Neuronal stem cell (in vitro differentiated cells): Measurements from ENCODE around the gene IDUA.

Source experiments
- DNase-seq: peaks from one replicate; pipeline ENCODE4 v3.0.0-alpha.2; 2013; ENCODE audit warnings: low spot score
- H2AFZ ChIP-seq: one replicate; pipeline ENCODE4 v1.6.1; 2013; ENCODE audit warnings: mild to moderate bottlenecking, low read length, inconsistent platforms
- H2AK5ac ChIP-seq: 2 replicates; pipeline ENCODE4 v1.6.1; 2013; ENCODE audit warnings: low read depth, mild to moderate bottlenecking, inconsistent platforms, low read length, moderate library complexity, mixed read lengths
- H2BK120ac ChIP-seq: 2 replicates; pipeline ENCODE4 v1.6.1; 2013; ENCODE audit warnings: low read depth, mild to moderate bottlenecking, inconsistent platforms, low read length, moderate library complexity, mixed read lengths
- H2BK12ac ChIP-seq: one replicate; pipeline ENCODE4 v1.6.1; 2013; ENCODE audit warnings: low read length, inconsistent platforms
- H2BK15ac ChIP-seq: 2 replicates; pipeline ENCODE4 v1.6.1; 2013; ENCODE audit warnings: mild to moderate bottlenecking, low read length, inconsistent platforms, mixed read lengths
- H2BK5ac ChIP-seq: one replicate; pipeline ENCODE4 v1.6.1; 2013; ENCODE audit warnings: inconsistent platforms, mild to moderate bottlenecking, low read length, moderate library complexity
- H3K14ac ChIP-seq: one replicate; pipeline ENCODE4 v1.6.1; 2013; ENCODE audit warnings: low read length, inconsistent platforms
- H3K18ac ChIP-seq: 2 replicates; pipeline ENCODE4 v1.6.1; 2013; ENCODE audit warnings: low read length, inconsistent platforms
- H3K23ac ChIP-seq: 2 replicates; pipeline ENCODE4 v1.6.1; 2013; ENCODE audit warnings: low read depth, mild to moderate bottlenecking, mixed read lengths, low read length, inconsistent platforms; ENCODE audit not compliant: poor library complexity
- H3K27ac ChIP-seq: replicated peaks from 3 replicates; pipeline ENCODE4 v1.5.1; 2013; ENCODE audit warnings: low read length, inconsistent platforms
- H3K27me3 ChIP-seq, 3 experiments: 2 replicates each; pipeline ENCODE4 v1.6.1; 2013; ENCODE audit warnings: low read length in 3 of 3, mild to moderate bottlenecking in 2 of 3, inconsistent platforms in 1 of 3, low read depth in 1 of 3, mixed read lengths in 1 of 3, moderate library complexity in 1 of 3; ENCODE audit not compliant: control insufficient read depth in 3 of 3, insufficient read depth in 3 of 3
- H3K36me3 ChIP-seq, 2 donors: replicated peaks in 1 of 2; 2 replicates each; pipeline ENCODE4 v1.6.1; 2013; ENCODE audit warnings: low read length in 2 of 2; ENCODE audit not compliant: control insufficient read depth in 2 of 2, insufficient read depth in 2 of 2
- H3K4ac ChIP-seq: 2 replicates; pipeline ENCODE4 v1.6.1; 2013; ENCODE audit warnings: inconsistent platforms, mild to moderate bottlenecking, low read length, moderate library complexity
- H3K4me1 ChIP-seq, 2 donors: 1 replicate in 1 of 2; 2 replicates in 1 of 2; pipeline ENCODE4 v1.6.1; 2013; ENCODE audit warnings: low read length in 2 of 2, low read depth in 1 of 2; ENCODE audit not compliant: control insufficient read depth in 2 of 2, insufficient read depth in 1 of 2
- H3K4me2 ChIP-seq: one replicate; pipeline ENCODE4 v1.6.1; 2013; ENCODE audit warnings: mild to moderate bottlenecking, low read length, inconsistent platforms; ENCODE audit not compliant: insufficient read depth, poor library complexity, severe bottlenecking
- H3K4me3 ChIP-seq, 2 donors: 2 replicates each; pipeline ENCODE4 v1.5.1; 2013; ENCODE audit warnings: low read length in 2 of 2, mild to moderate bottlenecking in 2 of 2, inconsistent platforms in 1 of 2, moderate library complexity in 1 of 2
- H3K79me1 ChIP-seq: one replicate; pipeline ENCODE4 v1.6.1; 2013; ENCODE audit warnings: low read depth, mild to moderate bottlenecking, inconsistent platforms, low read length, moderate library complexity
- H3K9ac ChIP-seq: one replicate; pipeline ENCODE4 v1.6.1; 2013; ENCODE audit warnings: mild to moderate bottlenecking, low read depth, low read length, inconsistent platforms; ENCODE audit not compliant: poor library complexity
- H3K9me3 ChIP-seq, 2 donors: replicated peaks in 1 of 2; 2 replicates each; pipeline versions ENCODE3 to v1.6.1; 2013; ENCODE audit warnings: low read length in 2 of 2, mild to moderate bottlenecking in 2 of 2, inconsistent platforms in 1 of 2, low read depth in 1 of 2, mixed read lengths in 1 of 2, moderate library complexity in 1 of 2; ENCODE audit not compliant: control insufficient read depth in 2 of 2, insufficient read depth in 1 of 2
- H4K8ac ChIP-seq: one replicate; pipeline ENCODE4 v1.6.1; 2013; ENCODE audit warnings: low read depth, mild to moderate bottlenecking, inconsistent platforms, low read length, moderate library complexity
- H4K91ac ChIP-seq: one replicate; pipeline ENCODE4 v1.6.1; 2013; ENCODE audit warnings: low read length, low read depth, mild to moderate bottlenecking, inconsistent platforms; ENCODE audit not compliant: poor library complexity
- WGBS, 2 donors: extraction: QIAGEN DNeasy Blood & Tissue Kit; methylation state at CpG; one replicate each; pipeline ENCODE4 v1.1.7; 2013; ENCODE audit warnings: missing lambda C conversion rate in 2 of 2, mixed read lengths in 1 of 2; ENCODE audit not compliant: insufficient read length in 2 of 2, insufficient replicate concordance in 1 of 2; ENCODE audit errors: extremely low coverage in 2 of 2; 5-methylcytosine and 5-hydroxymethylcytosine counted together

IDUA gene

GRCh38 chr4:978957-979701 is 7.7 kb upstream of the IDUA start:
- no peak overlapping the region for H3K23ac ChIP-seq
- H2BK120ac ChIP-seq = no peak overlapping the region
- H3K79me1 ChIP-seq = no peaks in the 10 kb centered on the region
- H4K8ac ChIP-seq = no peak overlapping the region
- H2AK5ac ChIP-seq = no peak overlapping the region
- H3K4me3 ChIP-seq = no peak overlapping the region
- H2BK5ac ChIP-seq = no peak overlapping the region
- H4K91ac ChIP-seq = no peak overlapping the region
- no peak overlapping the region for H2BK15ac ChIP-seq
- DNase-seq = no peak
- H3K9me3 ChIP-seq = peaks cover 7 to 11% of the 10 kb centered on the region in 2 donors
- no peak overlapping the region for H3K4me2 ChIP-seq
- peak overlapping the region; percentile 14 for H2AFZ ChIP-seq
- no peak overlapping the region for H2BK12ac ChIP-seq
- H3K4ac ChIP-seq = no peak overlapping the region
- no peak overlapping the region for H3K18ac ChIP-seq
- no peak overlapping the region for H3K9ac ChIP-seq
- no peaks in the 10 kb centered on the region for H3K4me1 ChIP-seq
- H3K14ac ChIP-seq = no peak overlapping the region
- peaks cover 0 to 23% (median 0%) of the 10 kb centered on the region in 3 experiments for H3K27me3 ChIP-seq
- no peaks in the 10 kb centered on the region for H3K36me3 ChIP-seq
- no peak overlapping the region for H3K27ac ChIP-seq
- no CpG with 5 or more reads among the region's 20 CpGs for WGBS, 2 donors

DNA sequence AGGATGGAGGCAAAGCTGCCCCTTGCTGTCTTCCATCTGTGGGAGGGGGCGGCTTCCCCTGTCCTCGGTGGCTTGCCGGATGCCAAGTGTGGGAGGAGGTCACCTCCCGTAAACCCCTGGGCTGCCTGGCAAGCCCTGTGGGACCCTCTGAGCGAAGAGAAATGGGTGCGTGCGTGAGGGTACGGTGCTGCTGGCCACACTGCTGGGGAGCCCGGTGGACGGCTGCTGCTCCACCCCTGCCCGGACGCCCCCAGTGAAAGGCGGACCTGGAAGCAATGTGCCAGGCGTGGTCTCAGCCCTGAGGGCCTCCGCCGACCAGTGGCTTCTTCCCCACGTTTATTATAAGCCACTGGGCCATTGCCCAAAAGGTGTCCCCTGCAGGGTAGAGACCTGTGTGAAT is 4.6 kb upstream of the IDUA start:
- H3K14ac ChIP-seq = no peak overlapping the region
- no peak overlapping the region for H2AK5ac ChIP-seq
- H3K23ac ChIP-seq = no peak overlapping the region
- no peak overlapping the region for H3K27ac ChIP-seq
- H2BK120ac ChIP-seq = no peak overlapping the region
- H3K4me3 ChIP-seq = no peak overlapping the region
- no peak overlapping the region for H2BK15ac ChIP-seq
- H3K4me1 ChIP-seq = peaks cover 2 to 6% of the 10 kb centered on the region in 2 donors
- no CpG with 5 or more reads among the region's 17 CpGs for WGBS, 2 donors
- no peak overlapping the region for H3K9ac ChIP-seq
- H2AFZ ChIP-seq = no peak overlapping the region
- H2BK12ac ChIP-seq = no peak overlapping the region
- H3K4me2 ChIP-seq = no peak overlapping the region
- no peaks in the 10 kb centered on the region for H3K9me3 ChIP-seq
- peaks cover under 1% of the 10 kb centered on the region for H3K79me1 ChIP-seq
- H4K8ac ChIP-seq = no peak overlapping the region
- no peak for DNase-seq
- no peak overlapping the region for H3K18ac ChIP-seq
- H3K4ac ChIP-seq = no peak overlapping the region
- no peak overlapping the region for H4K91ac ChIP-seq
- no peak overlapping the region for H2BK5ac ChIP-seq
- H3K27me3 ChIP-seq = peaks cover 0 to 49% (median 4%) of the 10 kb centered on the region in 3 experiments
- H3K36me3 ChIP-seq = no peaks in the 10 kb centered on the region

DNA sequence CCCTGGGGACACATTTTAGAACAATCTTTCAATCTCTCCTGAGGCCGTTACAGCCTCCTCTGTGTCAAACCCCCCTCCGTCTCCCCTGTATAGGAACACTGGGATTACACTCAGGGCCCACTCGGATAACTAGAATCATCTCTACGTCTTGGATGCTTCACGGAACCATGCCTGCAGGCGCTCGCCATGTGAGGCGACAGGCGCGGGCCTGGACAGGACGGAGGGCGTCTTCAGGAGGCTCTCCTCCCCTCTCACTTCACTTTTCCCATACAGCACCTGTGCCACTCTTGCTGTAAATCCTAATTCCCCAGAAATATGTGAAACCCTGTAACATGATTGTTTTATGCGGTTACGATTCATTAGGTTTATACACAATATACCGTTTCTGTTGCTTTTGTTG is 4.0 kb upstream of the IDUA start:
- H2AK5ac ChIP-seq = no peak overlapping the region
- no peak overlapping the region for H3K4me3 ChIP-seq
- H2AFZ ChIP-seq = no peak overlapping the region
- H2BK15ac ChIP-seq = no peak overlapping the region
- peaks cover 0 to 54% (median 4%) of the 10 kb centered on the region in 3 experiments for H3K27me3 ChIP-seq
- H3K27ac ChIP-seq = no peak overlapping the region
- H3K23ac ChIP-seq = no peak overlapping the region
- H2BK12ac ChIP-seq = no peak overlapping the region
- no peaks in the 10 kb centered on the region for H3K36me3 ChIP-seq
- H4K8ac ChIP-seq = no peak overlapping the region
- H3K4me1 ChIP-seq = peaks cover 3 to 7% of the 10 kb centered on the region in 2 donors
- peaks cover 1% of the 10 kb centered on the region for H3K79me1 ChIP-seq
- no peak for DNase-seq
- H3K9ac ChIP-seq = no peak overlapping the region
- no peak overlapping the region for H2BK5ac ChIP-seq
- H3K14ac ChIP-seq = no peak overlapping the region
- H4K91ac ChIP-seq = no peak overlapping the region
- no peak overlapping the region for H3K18ac ChIP-seq
- no peaks in the 10 kb centered on the region for H3K9me3 ChIP-seq
- no peak overlapping the region for H3K4ac ChIP-seq
- H2BK120ac ChIP-seq = no peak overlapping the region
- H3K4me2 ChIP-seq = no peak overlapping the region
- no CpG with 5 or more reads among the region's 15 CpGs for WGBS, 2 donors

GRCh38 chr4:984336-985054 is 2.3 kb upstream of the IDUA start:
- Histone ChIP-seq H2BK5ac (no peak overlapping the region), H3K4me2 (peak overlapping the region; percentile 33), H4K91ac (no peak overlapping the region), H2AFZ (peak overlapping the region; percentile 53), H3K14ac (no peak overlapping the region), H3K23ac (no peak overlapping the region), H3K9me3 (no peaks in the 10 kb centered on the region), H4K8ac (no peak overlapping the region), H3K36me3 (no peaks in the 10 kb centered on the region), H3K4ac (no peak overlapping the region), H2BK12ac (no peak overlapping the region), H3K18ac (no peak overlapping the region), H3K4me1 (peaks cover 3 to 7% of the 10 kb centered on the region in 2 donors), H3K9ac (no peak overlapping the region), H3K27me3 (peaks cover 0 to 58% (median 4%) of the 10 kb centered on the region in 3 experiments), H2AK5ac (no peak overlapping the region), H3K4me3 (no peak overlapping the region), H2BK15ac (no peak overlapping the region), H2BK120ac (no peak overlapping the region), H3K79me1 (peaks cover 4% of the 10 kb centered on the region), H3K27ac (no peak overlapping the region)
- no CpG with 5 or more reads among the region's 15 CpGs for WGBS, 2 donors
- no peak for DNase-seq
